Measurements from ENCODE around the gene SLC2A4RG. TPM values are rescaled to one million over a fixed set of nuclear protein-coding genes. Genes with fewer than 3 reads are reported as not detected.

SLC2A4RG gene
- total and polyA plus RNA-seq, 2 of the 13 experiments (the other 11 are each of a cell fraction or from before 2014, with no cell fraction given): 91.4 to 95.9 TPM

- peak; percentile 73 for TF ChIP-seq ZNF407 (CRISPR knock-in tag; IDR thresholded peaks at IDR 0.05; ENCODE audit: not compliant biosample characterization)
- no peak; the same call in 1 of the 2 replicates for TF ChIP-seq FOXC1 (CRISPR knock-in tag; IDR thresholded peaks at IDR 0.05; ENCODE audit: borderline replicate concordance)
- TF ChIP-seq ZNF550 (CRISPR knock-in tag; IDR thresholded peaks at IDR 0.05; ENCODE audit: borderline replicate concordance): no peak
- no peak for TF ChIP-seq ZNF790 (CRISPR knock-in tag; IDR thresholded peaks at IDR 0.05; ENCODE audit: borderline replicate concordance)
- TF ChIP-seq DBP (CRISPR knock-in tag; IDR thresholded peaks at IDR 0.05; ENCODE audit: not compliant biosample characterization): no peak
- TF ChIP-seq GABPA (IDR thresholded peaks at IDR 0.05; ENCODE audit: low read depth, low read length): no peak
- no peak for TF ChIP-seq GABPA (CRISPR knock-in tag; IDR thresholded peaks at IDR 0.05; ENCODE audit: low read depth)
- TF ChIP-seq ZNF775 (CRISPR knock-in tag; IDR thresholded peaks at IDR 0.05; ENCODE audit: borderline replicate concordance): no peak
- peak; percentile 15; the same call in 1 of the 2 replicates for TF ChIP-seq ESRRA (CRISPR knock-in tag; IDR thresholded peaks at IDR 0.05; ENCODE audit: low read depth)
- no peak for TF ChIP-seq FOXM1 (CRISPR knock-in tag; IDR thresholded peaks at IDR 0.05)
- TF ChIP-seq ZNF337 (CRISPR knock-in tag; IDR thresholded peaks at IDR 0.05; ENCODE audit: borderline replicate concordance, low read depth): no peak
- TF ChIP-seq ZNF644 (CRISPR knock-in tag; IDR thresholded peaks at IDR 0.05; ENCODE audit: low read depth): no peak
- no peak for TF ChIP-seq NFIB (CRISPR knock-in tag; IDR thresholded peaks at IDR 0.05; ENCODE audit: borderline replicate concordance)
- TF ChIP-seq ATF1 (CRISPR knock-in tag; IDR thresholded peaks at IDR 0.05): no peak
- peak; percentile 50; the same call in 1 of the 2 replicates for TF ChIP-seq IKZF5 (CRISPR knock-in tag; IDR thresholded peaks at IDR 0.05)
- TF ChIP-seq ATF4 (CRISPR knock-in tag; IDR thresholded peaks at IDR 0.05): no peak
- TF ChIP-seq ZNF839 (CRISPR knock-in tag; IDR thresholded peaks at IDR 0.05; ENCODE audit: borderline replicate concordance): no peak; the same call in 1 of the 2 replicates
These were observed 2.5 kb upstream of the SLC2A4RG start (continued) for GRCh38 chr20:63736893-63737694.

Measured in HepG2 (cell line).